Measurements from ENCODE around the gene CELF2. TPM values are rescaled to one million over a fixed set of nuclear protein-coding genes. Genes with fewer than 3 reads are reported as not detected.

The CELF2 gene
- total RNA-seq, 3 donors from 2014 or later: 40.0 to 178 (median 45.6) TPM

GRCh38 chr10:11163780-11164550, 146.3 kb downstream of the CELF2 start:
- Histone ChIP-seq H3K27me3 (peaks cover 0 to 11% of the 10 kb centered on the region in 2 donors), H3K27ac (peak overlapping the region; percentile 69 to 75), H3K9me3 (no peaks in the 10 kb centered on the region), H3K4me1 (no peaks in the 10 kb centered on the region), H3K4me3 (peak overlapping the region; percentile 19 to 77 (median 64)), H3K36me3 (no peaks in the 10 kb centered on the region)
- intact Hi-C loops (cut with DNase I; ENCODE audit: low total_unique reads): loop anchor here (2.0 kb wide), 1 partner anchor 77 kb away; no protein-coding TSS in a partner anchor
- no peak for DNase-seq (ENCODE audit: low spot score in 2 of 2)
- TF ChIP-seq CTCF (IDR thresholded peaks at IDR 0.05) (no peak), POLR2AphosphoS5 (IDR thresholded peaks at IDR 0.05) (no peak), POLR2A (IDR thresholded peaks at IDR 0.05) (no peak)

GRCh38 chr10:11164551-11164802, 146.8 kb downstream of the CELF2 start:
- H3K4me1 ChIP-seq: no peaks in the 10 kb centered on the region
- intact Hi-C loops (cut with DNase I; ENCODE audit: low total_unique reads): no loop called here
- TF ChIP-seq POLR2AphosphoS5 (IDR thresholded peaks at IDR 0.05) (no peak), POLR2A (IDR thresholded peaks at IDR 0.05) (no peak), CTCF (IDR thresholded peaks at IDR 0.05) (no peak)
- no peaks in the 10 kb centered on the region for H3K36me3 ChIP-seq
- no peaks in the 10 kb centered on the region for H3K9me3 ChIP-seq
- peaks cover 0 to 11% of the 10 kb centered on the region in 2 donors for H3K27me3 ChIP-seq
- H3K4me3 ChIP-seq: peak overlapping the region; percentile 64 to 82 (median 77)
- no peak for DNase-seq (ENCODE audit: low spot score in 2 of 2)
- H3K27ac ChIP-seq: peak overlapping the region in 1 of 2 donors; percentile 75

- intact Hi-C loops (cut with DNase I; ENCODE audit: low total_unique reads): no loop called here
- Histone ChIP-seq H3K4me1 (no peaks in the 10 kb centered on the region), H3K9me3 (no peaks in the 10 kb centered on the region), H3K4me3 (peak overlapping the region; percentile 64 to 82 (median 77)), H3K36me3 (no peaks in the 10 kb centered on the region), H3K27ac (peak overlapping the region; percentile 75 to 87), H3K27me3 (peaks cover 0 to 11% of the 10 kb centered on the region in 2 donors)
- TF ChIP-seq POLR2AphosphoS5 (IDR thresholded peaks at IDR 0.05): peak in 1 of 3 donors; percentile 29
- TF ChIP-seq CTCF (IDR thresholded peaks at IDR 0.05): no peak
- no peak for TF ChIP-seq POLR2A (IDR thresholded peaks at IDR 0.05)
- DNase-seq (ENCODE audit: low spot score in 2 of 2): no peak
Observed at GRCh38 chr10:11164803-11165590, 147.3 kb downstream of the CELF2 start.

GRCh38 chr10:11165591-11166543, 148.2 kb downstream of the CELF2 start:
- no peak for DNase-seq (ENCODE audit: low spot score in 2 of 2)
- Histone ChIP-seq H3K36me3 (no peaks in the 10 kb centered on the region), H3K4me3 (peak overlapping the region; percentile 64 to 82 (median 77)), H3K4me1 (no peaks in the 10 kb centered on the region), H3K9me3 (no peaks in the 10 kb centered on the region), H3K27ac (peak overlapping the region; percentile 75 to 87), H3K27me3 (peaks cover 0 to 11% of the 10 kb centered on the region in 2 donors)
- no peak for TF ChIP-seq POLR2A (IDR thresholded peaks at IDR 0.05)
- peak in 1 of 3 donors; percentile 6 for TF ChIP-seq POLR2AphosphoS5 (IDR thresholded peaks at IDR 0.05)
- peak in 2 of 3 donors; percentile 30 to 38 for TF ChIP-seq CTCF (IDR thresholded peaks at IDR 0.05)
- intact Hi-C loops (cut with DNase I; ENCODE audit: low total_unique reads): no loop called here
